IPS-18c (cell line): ENCODE results near the gene OR2Y1.

Source experiments
- H3K4me3 ChIP-seq: 2 replicates; pipeline ENCODE4 v1.7.0; 2013; ENCODE audit warnings: low read depth, mild to moderate bottlenecking, low read length, moderate library complexity; ENCODE audit not compliant: insufficient read depth
- H3K9me3 ChIP-seq: one replicate; pipeline ENCODE4 v1.6.1; 2013; ENCODE audit warnings: mild to moderate bottlenecking, low read length, moderate library complexity; ENCODE audit not compliant: control insufficient read depth, insufficient read depth

Gene OR2Y1

DNA sequence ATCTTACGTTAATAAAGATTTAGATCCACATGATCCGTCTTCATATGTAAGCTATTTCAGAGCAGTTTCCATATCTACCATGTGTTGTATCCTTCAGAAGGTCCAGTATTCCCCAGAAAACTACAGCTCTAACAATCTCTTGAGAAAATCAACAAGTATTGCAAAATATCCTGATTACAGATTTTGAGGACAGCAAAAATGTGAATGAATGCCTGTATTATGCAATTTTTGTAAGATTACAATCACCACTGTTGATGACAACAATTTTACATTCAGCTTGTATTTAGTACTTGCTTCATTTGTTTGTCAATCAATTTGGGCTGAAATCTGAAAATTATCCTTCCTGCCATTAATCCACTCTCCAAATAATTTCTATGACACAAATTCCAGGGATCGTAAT is 47.4 kb downstream of the OR2Y1 start:
- H3K4me3 ChIP-seq: no peak overlapping the region
- H3K9me3 ChIP-seq: no peaks in the 10 kb centered on the region

DNA sequence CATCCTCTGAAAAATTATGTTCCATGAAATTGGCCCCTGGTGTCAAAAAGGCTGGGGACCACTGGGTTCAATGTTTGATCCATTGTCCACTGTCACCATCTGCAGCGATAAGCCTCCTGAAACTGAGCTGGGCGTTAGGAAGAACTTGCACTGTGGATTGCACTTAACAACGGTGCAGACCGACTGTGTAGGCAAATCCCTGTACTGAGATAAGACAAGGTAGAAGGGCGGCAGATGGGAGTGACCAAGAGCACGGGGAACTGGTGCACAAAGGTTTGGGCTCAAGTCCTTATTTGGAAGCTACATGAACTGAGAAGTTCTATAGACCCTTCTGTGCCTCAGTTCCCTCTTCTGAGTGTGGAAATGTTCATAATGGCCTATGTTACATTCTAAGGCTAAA is 48.8 kb downstream of the OR2Y1 start:
- Histone ChIP-seq H3K4me3 (no peak overlapping the region), H3K9me3 (no peaks in the 10 kb centered on the region)

DNA sequence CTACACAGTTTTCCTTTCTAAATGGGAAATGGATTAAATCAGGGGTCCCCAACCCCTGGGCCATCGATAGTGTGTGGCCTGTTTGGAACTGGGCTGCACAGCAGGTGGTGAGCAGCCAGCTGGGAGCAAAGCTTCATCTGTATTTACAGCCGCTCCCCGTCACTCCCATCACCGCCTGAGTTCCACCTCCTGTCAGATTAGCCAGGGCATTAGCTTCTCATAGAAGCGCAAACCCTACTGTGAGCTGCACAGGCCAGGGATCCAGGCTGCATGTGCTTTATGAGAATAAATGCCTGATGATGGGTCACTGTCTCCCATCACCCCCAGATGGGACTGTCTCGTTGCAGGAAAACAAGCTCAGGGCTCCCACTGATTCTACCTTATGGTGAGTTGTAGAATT is 49.3 kb downstream of the OR2Y1 start:
- Histone ChIP-seq H3K9me3 (no peaks in the 10 kb centered on the region), H3K4me3 (no peak overlapping the region)

DNA sequence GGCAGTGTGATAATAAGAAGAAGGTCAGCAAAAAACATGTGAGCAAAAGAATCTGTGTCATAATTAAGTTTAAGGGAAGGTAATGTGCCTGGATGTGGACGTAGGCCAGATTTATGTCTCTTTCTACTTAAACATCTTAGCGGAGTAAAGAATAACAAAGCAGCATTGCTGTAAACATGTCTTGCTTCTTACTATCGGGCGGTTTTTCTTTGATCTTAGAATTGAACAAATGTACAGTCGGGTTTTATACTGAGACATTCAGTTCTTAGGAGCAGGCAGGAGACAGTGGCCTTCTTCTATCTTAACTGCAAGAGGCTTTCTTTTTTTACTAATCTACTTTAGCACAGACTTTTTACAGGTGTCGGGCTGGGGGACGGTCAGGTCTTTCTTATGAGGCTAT is 50.1 kb downstream of the OR2Y1 start:
- Histone ChIP-seq H3K4me3 (no peak overlapping the region), H3K9me3 (no peaks in the 10 kb centered on the region)
